ENCODE data around the gene DYRK4.

Gene DYRK4

DNA sequence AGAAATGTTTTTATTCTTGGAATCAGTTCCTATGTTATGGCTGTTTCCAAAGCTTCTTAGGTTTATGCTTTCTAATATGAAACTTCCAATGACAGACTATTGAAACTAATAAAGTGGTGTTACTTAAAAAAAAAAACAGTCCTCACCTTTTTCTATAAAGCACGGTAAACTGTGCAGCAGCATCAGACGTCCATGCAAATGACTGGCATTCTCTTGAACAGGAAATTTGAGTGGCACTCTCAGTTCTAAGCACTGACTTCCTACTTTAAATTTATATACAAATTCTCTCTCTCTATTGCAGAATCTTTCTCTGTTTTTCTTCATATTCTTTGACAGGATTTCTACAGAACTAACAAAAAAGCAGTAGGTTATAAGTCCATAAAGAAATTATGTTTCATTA is 26.1 kb upstream of the DYRK4 start:
- Histone ChIP-seq H4K20me1 (ENCODE audit: control insufficient read depth, insufficient read depth, low read depth, low read length) (peaks cover 8% of the 10 kb centered on the region), H3K27ac (ENCODE audit: low read depth, low read length) (no peak overlapping the region), H3K4me1 (ENCODE audit: control insufficient read depth, low read length) (peaks cover 59% of the 10 kb centered on the region), H3K9me2 (replicated peaks; ENCODE audit: control insufficient read depth, low read length) (no peaks in the 10 kb centered on the region), H3K27me3 (ENCODE audit: control insufficient read depth, low read length) (no peaks in the 10 kb centered on the region), H3K36me3 (ENCODE audit: control insufficient read depth, low read length) (peaks cover 35% of the 10 kb centered on the region), H3K4me3 (ENCODE audit: low read length) (no peak overlapping the region), H3K4me2 (ENCODE audit: low read length) (peak overlapping the region; percentile 34), H3K79me2 (ENCODE audit: control insufficient read depth, low read length) (peaks cover 43% of the 10 kb centered on the region), H3K9me3 (ENCODE audit: control insufficient read depth, insufficient read depth, low read length) (no peaks in the 10 kb centered on the region), H3F3A (ENCODE audit: control insufficient read depth, insufficient read depth) (peaks cover 10% of the 10 kb centered on the region)
- TF ChIP-seq CTCF (IDR thresholded peaks at IDR 0.05; ENCODE audit: low read depth, low read length, poor library complexity, severe bottlenecking) (no peak), EZH2phosphoT487 (IDR thresholded peaks at IDR 0.05; ENCODE audit: borderline replicate concordance, low read length) (no peak)

GRCh38 chr12:4538207-4539160 is 23.5 kb upstream of the DYRK4 start, which contains the start of gene RAD51AP1:
Gene RAD51AP1, plus strand, starts transcription at chr12:4538890. Its CDS starts 50 bp downstream, at chr12:4538940.
- Histone ChIP-seq H3K4me1 (ENCODE audit: control insufficient read depth, low read length) (peaks cover 63% of the 10 kb centered on the region), H4K20me1 (ENCODE audit: control insufficient read depth, insufficient read depth, low read depth, low read length) (peaks cover 12% of the 10 kb centered on the region), H3K4me2 (ENCODE audit: low read length) (peak within 1 kb of the TSS; percentile 95), H3K4me3 (ENCODE audit: low read length) (peak within 1 kb of the TSS; percentile 92), H3K27me3 (ENCODE audit: control insufficient read depth, low read length) (no peaks in the 10 kb centered on the region), H3K27ac (ENCODE audit: low read depth, low read length) (peak within 1 kb of the TSS; percentile 69), H3K79me2 (ENCODE audit: control insufficient read depth, low read length) (peaks cover 68% of the 10 kb centered on the region), H3K9me3 (ENCODE audit: control insufficient read depth, insufficient read depth, low read length) (no peaks in the 10 kb centered on the region), H3K36me3 (ENCODE audit: control insufficient read depth, low read length) (peaks cover 45% of the 10 kb centered on the region), H3K9me2 (replicated peaks; ENCODE audit: control insufficient read depth, low read length) (no peaks in the 10 kb centered on the region), H3F3A (ENCODE audit: control insufficient read depth, insufficient read depth) (peaks cover 10% of the 10 kb centered on the region)
- TF ChIP-seq CTCF (IDR thresholded peaks at IDR 0.05; ENCODE audit: low read depth, low read length, poor library complexity, severe bottlenecking), result no peak
- no peak for TF ChIP-seq EZH2phosphoT487 (IDR thresholded peaks at IDR 0.05; ENCODE audit: borderline replicate concordance, low read length)

- H3K9me2 ChIP-seq (replicated peaks; ENCODE audit: control insufficient read depth, low read length), result no peaks in the 10 kb centered on the region
- no peaks in the 10 kb centered on the region for H3K27me3 ChIP-seq (ENCODE audit: control insufficient read depth, low read length)
- H3K4me1 ChIP-seq (ENCODE audit: control insufficient read depth, low read length), result peaks cover 67% of the 10 kb centered on the region
- H3K4me3 ChIP-seq (ENCODE audit: low read length), result peak overlapping the region; percentile 92
- no peak for TF ChIP-seq CTCF (IDR thresholded peaks at IDR 0.05; ENCODE audit: low read depth, low read length, poor library complexity, severe bottlenecking)
- TF ChIP-seq EZH2phosphoT487 (IDR thresholded peaks at IDR 0.05; ENCODE audit: borderline replicate concordance, low read length), result no peak
- H3K27ac ChIP-seq (ENCODE audit: low read depth, low read length), result peak overlapping the region; percentile 69
- H3F3A ChIP-seq (ENCODE audit: control insufficient read depth, insufficient read depth), result peaks cover 10% of the 10 kb centered on the region
- H4K20me1 ChIP-seq (ENCODE audit: control insufficient read depth, insufficient read depth, low read depth, low read length), result peaks cover 12% of the 10 kb centered on the region
- H3K4me2 ChIP-seq (ENCODE audit: low read length), result peak overlapping the region; percentile 95
- peaks cover 71% of the 10 kb centered on the region for H3K79me2 ChIP-seq (ENCODE audit: control insufficient read depth, low read length)
- peaks cover 47% of the 10 kb centered on the region for H3K36me3 ChIP-seq (ENCODE audit: control insufficient read depth, low read length)
- no peaks in the 10 kb centered on the region for H3K9me3 ChIP-seq (ENCODE audit: control insufficient read depth, insufficient read depth, low read length)
These were observed 22.7 kb upstream of the DYRK4 start for GRCh38 chr12:4539167-4539870.

Data from DOHH2 (cell line).